Keratinocyte (primary cell): ENCODE measurements around the gene PRKACA. TPM values are rescaled to one million over a fixed set of nuclear protein-coding genes. Genes with fewer than 3 reads are reported as not detected.

ENCODE experiments used
- DNase-seq: peaks from one replicate; pipeline ENCODE4 v3.0.0-alpha.2; 2011; ENCODE audit warnings: low read depth, missing footprints, low spot score
- FAIRE-seq: peaks from 2 replicates; lab custom pipeline; 2011; peaks lifted over from hg19 to GRCh38; lab: Jason Lieb, UNC
- H2AFZ ChIP-seq: 2 replicates; pipeline ENCODE4 v1.6.0; 2012; ENCODE audit warnings: low read length, control low read depth, inconsistent platforms; ENCODE audit not compliant: control insufficient read depth
- H3K27ac ChIP-seq: 2 replicates; pipeline ENCODE4 v1.5.1; 2011; ENCODE audit warnings: low read length; ENCODE audit not compliant: control insufficient read depth, insufficient read depth
- H3K27me3 ChIP-seq: 3 replicates; pipeline ENCODE4 v1.6.0; 2011; ENCODE audit warnings: low read length; ENCODE audit not compliant: control insufficient read depth, insufficient read depth; ENCODE audit errors: extremely low read depth
- H3K36me3 ChIP-seq, 2 experiments: 2 replicates in 1 of 2; 3 replicates in 1 of 2; pipeline ENCODE4 v1.5.1; 2011; ENCODE audit warnings: low read length in 2 of 2, mild to moderate bottlenecking in 1 of 2; ENCODE audit not compliant: control insufficient read depth in 2 of 2, insufficient read depth in 2 of 2; ENCODE audit errors: extremely low read depth in 1 of 2
- H3K4me1 ChIP-seq: 3 replicates; pipeline ENCODE4 v1.5.1; 2011; ENCODE audit warnings: low read length; ENCODE audit not compliant: control insufficient read depth, insufficient read depth; ENCODE audit errors: extremely low read depth
- H3K4me2 ChIP-seq: 3 replicates; pipeline ENCODE4 v1.6.0; 2011; ENCODE audit warnings: low read depth, low read length; ENCODE audit not compliant: control insufficient read depth, insufficient read depth; ENCODE audit errors: extremely low read depth
- H3K4me3 ChIP-seq, 3 experiments: fragments of 200-600 bp in 1 of 3; sonication (generic) in 1 of 3; 2 replicates in 2 of 3; 3 replicates in 1 of 3; pipeline ENCODE4 v1.5.1; 2011 to 2016; ENCODE audit warnings: low read length in 3 of 3, mild to moderate bottlenecking in 3 of 3, control low read depth in 2 of 3, inconsistent platforms in 1 of 3, low read depth in 1 of 3, mixed read lengths in 1 of 3, mixed run types in 1 of 3, moderate library complexity in 1 of 3; ENCODE audit not compliant: control insufficient read depth in 2 of 3, insufficient read depth in 2 of 3; ENCODE audit errors: extremely low read depth in 1 of 3
- H3K79me2 ChIP-seq: 2 replicates; pipeline ENCODE4 v1.6.0; 2012; ENCODE audit warnings: low read length; ENCODE audit not compliant: control insufficient read depth, insufficient read depth
- H3K9ac ChIP-seq: 3 replicates; pipeline ENCODE4 v1.6.0; 2011; ENCODE audit warnings: low read length; ENCODE audit not compliant: control insufficient read depth, insufficient read depth; ENCODE audit errors: extremely low read depth
- H3K9me1 ChIP-seq: 3 replicates; pipeline ENCODE4 v1.6.0; 2011; ENCODE audit warnings: low read length; ENCODE audit not compliant: control insufficient read depth, insufficient read depth; ENCODE audit errors: extremely low read depth
- H3K9me3 ChIP-seq: 2 replicates; pipeline ENCODE4 v1.5.1; 2012; ENCODE audit warnings: low read depth, low read length; ENCODE audit not compliant: control insufficient read depth
- H4K20me1 ChIP-seq: 3 replicates; pipeline ENCODE4 v1.6.0; 2011; ENCODE audit warnings: low read length; ENCODE audit not compliant: control insufficient read depth, insufficient read depth; ENCODE audit errors: extremely low read depth
- CTCF ChIP-seq, 3 experiments: IDR thresholded peaks in 1 of 3; conservative IDR thresholded peaks in 1 of 3; optimal IDR thresholded peaks in 1 of 3; 2 replicates in 2 of 3; 3 replicates in 1 of 3; pipeline versions ENCODE3 to v1.5.1; 2011; ENCODE audit warnings: low read length in 3 of 3, mild to moderate bottlenecking in 3 of 3, moderate library complexity in 2 of 3, control low read depth in 1 of 3, inconsistent platforms in 1 of 3; ENCODE audit not compliant: insufficient read depth in 2 of 3; ENCODE audit errors: extremely low read depth in 1 of 3
- EZH2 ChIP-seq: IDR thresholded peaks from one replicate; pipeline ENCODE4 v1.6.1; 2012; ENCODE audit warnings: inconsistent platforms, mild to moderate bottlenecking, low read length, moderate library complexity
- dilution Hi-C: fragments of 300-500 bp; cut with MboI; formaldehyde crosslinking; loops from one replicate; pipeline ENCODE4 v1.7.0; 2020; ENCODE audit warnings: low sequenced_read_pairs; ENCODE audit not compliant: extremely low pct_ligation_motif_present
- polyA plus RNA-seq, 5 experiments: library from polyadenylated mRNA; depleted of rRNA in 3 of 5; stranded (reverse) in 3 of 5; stranded (forward) in 1 of 5; unstranded in 1 of 5; fragments of >200 nt; gene quantifications; 1 replicate in 1 of 5; 2 replicates in 3 of 5; 3 replicates in 1 of 5; pipeline versions ENCODE4 v1.2.1 to v1.2.3, GENCODE V29; 2011 to 2012; ENCODE audit warnings: missing spikeins in 2 of 5, low read depth in 1 of 5, low replicate concordance in 1 of 5

PRKACA gene
- polyA plus RNA-seq, 1 donor (not counting 4 experiments of a cell fraction or from before 2014, with no cell fraction given) = 13.7 TPM

DNA sequence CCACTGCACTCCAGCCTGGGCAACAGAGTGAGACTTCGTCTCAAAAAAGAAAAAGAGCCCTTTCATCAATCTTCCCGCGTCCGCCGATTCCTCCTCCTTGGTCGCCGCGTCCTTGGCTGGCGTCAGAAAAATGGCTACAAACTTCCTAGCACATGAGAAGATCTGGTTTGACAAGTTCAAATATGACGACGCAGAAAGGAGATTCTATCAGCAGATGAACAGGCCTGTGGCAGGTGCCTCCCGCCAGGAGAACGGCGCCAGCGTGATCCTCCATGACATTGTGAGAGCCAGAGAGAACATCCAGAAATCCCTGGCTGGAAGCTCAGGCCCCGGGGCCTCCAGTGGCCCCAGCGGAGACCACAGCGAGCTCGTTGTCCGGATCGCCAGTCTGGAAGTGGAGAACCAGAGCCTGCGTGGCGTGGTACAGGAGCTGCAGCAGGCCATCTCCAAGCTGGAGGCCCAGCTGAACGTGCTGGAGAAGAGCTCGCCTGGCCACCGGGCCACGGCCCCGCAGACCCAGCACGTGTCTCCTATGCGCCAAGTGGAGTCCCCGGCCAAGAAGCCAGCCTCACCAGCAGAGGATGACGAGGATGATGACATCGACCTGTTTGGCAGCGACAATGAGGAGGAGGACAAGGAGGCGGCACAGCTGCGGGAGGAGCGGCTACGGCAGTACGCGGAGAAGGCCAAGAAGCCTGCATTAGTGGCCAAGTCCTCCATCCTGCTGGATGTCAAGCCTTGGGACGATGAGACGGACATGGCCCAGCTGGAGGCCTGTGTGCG is 47.1 kb downstream of the PRKACA start:
- Histone ChIP-seq H3K9me3 (no peaks in the 10 kb centered on the region), H3K27me3 (peaks cover 23% of the 10 kb centered on the region), H3K9me1 (no peaks in the 10 kb centered on the region), H3K79me2 (peaks cover 1% of the 10 kb centered on the region), H2AFZ (no peak overlapping the region), H3K4me3 (no peak overlapping the region), H3K36me3 (no peaks in the 10 kb centered on the region), H3K27ac (no peak overlapping the region), H3K4me2 (no peak overlapping the region), H3K9ac (no peak overlapping the region), H3K4me1 (peaks cover 23% of the 10 kb centered on the region), H4K20me1 (no peaks in the 10 kb centered on the region)
- no peak for DNase-seq
- FAIRE-seq = no peak
- dilution Hi-C loops = no loop called here
- TF ChIP-seq CTCF (optimal IDR thresholded peaks at IDR 0.05 in 1 of 3, IDR thresholded peaks at IDR 0.05 in 1 of 3, conservative IDR thresholded peaks at IDR 0.05 in 1 of 3; ENCODE audit: extremely low read depth in 1 of 3, insufficient read depth in 2 of 3, low read length in 3 of 3) (no peak), EZH2 (no peak)

DNA sequence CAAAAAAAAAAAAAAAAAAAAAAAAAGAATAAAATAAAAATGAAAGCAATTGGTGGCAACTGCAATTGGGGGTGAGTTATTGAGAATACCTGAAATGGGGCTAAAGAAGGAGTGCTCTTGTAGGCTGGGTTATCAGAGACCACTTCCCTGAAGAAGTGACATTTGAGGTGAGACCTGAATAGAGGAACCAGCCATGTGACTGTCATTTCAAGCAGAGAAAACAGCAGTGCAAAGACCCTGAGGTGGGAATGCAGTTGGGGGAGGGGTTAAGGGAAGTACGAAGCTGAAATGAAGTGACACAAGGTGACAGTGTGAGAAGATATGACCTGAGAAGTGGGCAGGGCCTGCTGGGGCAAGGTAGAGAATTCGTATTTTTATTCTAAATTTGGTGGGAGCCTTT is 51.4 kb downstream of the PRKACA start:
- Histone ChIP-seq H2AFZ (no peak overlapping the region), H3K4me2 (no peak overlapping the region), H4K20me1 (no peaks in the 10 kb centered on the region), H3K4me1 (no peaks in the 10 kb centered on the region), H3K27me3 (peaks cover 12% of the 10 kb centered on the region), H3K9me3 (no peaks in the 10 kb centered on the region), H3K27ac (no peak overlapping the region), H3K4me3 (no peak overlapping the region), H3K36me3 (no peaks in the 10 kb centered on the region), H3K79me2 (no peaks in the 10 kb centered on the region), H3K9ac (no peak overlapping the region), H3K9me1 (no peaks in the 10 kb centered on the region)
- DNase-seq (no peak), FAIRE-seq (no peak)
- dilution Hi-C loops = no loop called here
- TF ChIP-seq CTCF (optimal IDR thresholded peaks at IDR 0.05 in 1 of 3, IDR thresholded peaks at IDR 0.05 in 1 of 3, conservative IDR thresholded peaks at IDR 0.05 in 1 of 3; ENCODE audit: extremely low read depth in 1 of 3, insufficient read depth in 2 of 3, low read length in 3 of 3) = no peak
- TF ChIP-seq EZH2 = no peak
